ENCODE results near the gene CIAO1.

The CIAO1 gene

DNA sequence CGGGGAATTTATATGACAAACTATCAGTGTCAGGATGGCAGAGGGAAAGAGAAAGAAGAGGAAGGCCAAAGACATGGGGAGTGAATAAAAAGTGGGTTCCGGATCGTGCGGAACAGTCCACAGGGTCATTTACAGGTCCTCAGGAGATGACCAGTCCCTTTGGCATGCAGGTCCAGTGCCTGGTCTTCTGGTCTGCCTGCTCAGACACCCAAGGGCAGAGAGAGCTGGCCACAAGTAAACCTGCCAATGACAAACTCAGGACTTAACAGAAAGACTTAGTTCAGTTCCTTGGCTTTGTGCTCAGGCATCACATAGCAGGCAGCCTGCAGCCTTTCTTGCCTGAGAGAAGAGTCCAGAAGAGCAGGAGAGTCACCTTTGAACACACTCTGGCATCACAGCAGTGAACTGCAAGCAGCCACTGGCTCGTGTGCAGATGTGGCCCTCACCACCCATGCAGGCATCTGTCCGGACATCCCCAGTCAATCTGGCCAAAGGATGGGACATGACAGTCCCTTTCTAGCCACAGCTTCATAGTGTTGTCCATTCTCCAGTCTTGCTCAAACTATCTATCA is 14.2 kb upstream of the CIAO1 start:
- no peaks in the 10 kb centered on the region for H3K9me3 ChIP-seq (ENCODE audit: insufficient read depth, low read depth, low read length)
- H3K79me2 ChIP-seq (ENCODE audit: insufficient read depth, low read length) = no peaks in the 10 kb centered on the region; the same call in 1 of the 2 replicates
- H2AFZ ChIP-seq (ENCODE audit: low read length) = no peak overlapping the region
- no peak overlapping the region for H3K4me2 ChIP-seq (ENCODE audit: low read depth, low read length, poor library complexity, severe bottlenecking)
- H3K4me3 ChIP-seq (ENCODE audit: low read length, poor library complexity, severe bottlenecking) = no peak overlapping the region
- no peaks in the 10 kb centered on the region for H3K27me3 ChIP-seq (ENCODE audit: insufficient read depth, low read length, poor library complexity, severe bottlenecking)
- no peaks in the 10 kb centered on the region for H3K9me2 ChIP-seq (replicated peaks; ENCODE audit: low read depth, low read length)
- TF ChIP-seq EZH2phosphoT487 (IDR thresholded peaks at IDR 0.05; ENCODE audit: borderline replicate concordance) = no peak
- TF ChIP-seq, protein P1, sequence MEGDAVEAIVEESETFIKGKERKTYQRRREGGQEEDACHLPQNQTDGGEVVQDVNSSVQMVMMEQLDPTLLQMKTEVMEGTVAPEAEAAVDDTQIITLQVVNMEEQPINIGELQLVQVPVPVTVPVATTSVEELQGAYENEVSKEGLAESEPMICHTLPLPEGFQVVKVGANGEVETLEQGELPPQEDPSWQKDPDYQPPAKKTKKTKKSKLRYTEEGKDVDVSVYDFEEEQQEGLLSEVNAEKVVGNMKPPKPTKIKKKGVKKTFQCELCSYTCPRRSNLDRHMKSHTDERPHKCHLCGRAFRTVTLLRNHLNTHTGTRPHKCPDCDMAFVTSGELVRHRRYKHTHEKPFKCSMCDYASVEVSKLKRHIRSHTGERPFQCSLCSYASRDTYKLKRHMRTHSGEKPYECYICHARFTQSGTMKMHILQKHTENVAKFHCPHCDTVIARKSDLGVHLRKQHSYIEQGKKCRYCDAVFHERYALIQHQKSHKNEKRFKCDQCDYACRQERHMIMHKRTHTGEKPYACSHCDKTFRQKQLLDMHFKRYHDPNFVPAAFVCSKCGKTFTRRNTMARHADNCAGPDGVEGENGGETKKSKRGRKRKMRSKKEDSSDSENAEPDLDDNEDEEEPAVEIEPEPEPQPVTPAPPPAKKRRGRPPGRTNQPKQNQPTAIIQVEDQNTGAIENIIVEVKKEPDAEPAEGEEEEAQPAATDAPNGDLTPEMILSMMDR (conservative IDR thresholded peaks at IDR 0.05; ENCODE audit: low read length) = no peak
- peaks cover 1% of the 10 kb centered on the region for H4K20me1 ChIP-seq (ENCODE audit: insufficient read depth, low read length, poor library complexity, severe bottlenecking)
- no peak overlapping the region for H3K9ac ChIP-seq (ENCODE audit: low read depth, low read length, poor library complexity, severe bottlenecking)
- no peaks in the 10 kb centered on the region for H3F3A ChIP-seq (ENCODE audit: low read depth)
- H3K4me1 ChIP-seq (ENCODE audit: insufficient read depth, low read length, poor library complexity, severe bottlenecking) = peaks cover 2% of the 10 kb centered on the region
- H3K36me3 ChIP-seq (ENCODE audit: insufficient read depth, low read length) = peaks cover 41% of the 10 kb centered on the region; the same call in 1 of the 2 replicates

DNA sequence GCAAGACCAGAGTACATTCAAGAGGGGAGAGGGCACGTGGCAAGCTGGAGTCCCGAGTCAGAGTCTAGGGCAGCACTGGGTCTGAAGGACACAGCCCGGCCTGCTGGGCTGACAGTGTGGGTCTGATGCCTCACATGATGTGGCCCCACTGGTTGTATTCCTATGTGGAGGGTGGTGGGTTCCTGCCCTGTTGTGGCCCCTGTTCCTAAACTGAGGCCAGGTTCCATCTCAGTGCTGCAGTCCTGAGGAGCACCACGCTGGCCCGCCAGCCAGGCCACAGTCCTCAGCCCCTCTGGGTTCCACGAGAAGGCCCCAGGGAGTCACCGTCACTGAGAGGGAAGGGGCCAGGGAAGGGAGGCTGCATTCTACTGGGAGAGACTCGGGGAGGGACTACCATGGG is 13.5 kb upstream of the CIAO1 start:
- H3K9ac ChIP-seq (ENCODE audit: low read depth, low read length, poor library complexity, severe bottlenecking) = no peak overlapping the region
- no peak overlapping the region for H3K4me3 ChIP-seq (ENCODE audit: low read length, poor library complexity, severe bottlenecking)
- no peak for TF ChIP-seq EZH2phosphoT487 (IDR thresholded peaks at IDR 0.05; ENCODE audit: borderline replicate concordance)
- TF ChIP-seq, protein P1 (conservative IDR thresholded peaks at IDR 0.05; ENCODE audit: low read length) = no peak

DNA sequence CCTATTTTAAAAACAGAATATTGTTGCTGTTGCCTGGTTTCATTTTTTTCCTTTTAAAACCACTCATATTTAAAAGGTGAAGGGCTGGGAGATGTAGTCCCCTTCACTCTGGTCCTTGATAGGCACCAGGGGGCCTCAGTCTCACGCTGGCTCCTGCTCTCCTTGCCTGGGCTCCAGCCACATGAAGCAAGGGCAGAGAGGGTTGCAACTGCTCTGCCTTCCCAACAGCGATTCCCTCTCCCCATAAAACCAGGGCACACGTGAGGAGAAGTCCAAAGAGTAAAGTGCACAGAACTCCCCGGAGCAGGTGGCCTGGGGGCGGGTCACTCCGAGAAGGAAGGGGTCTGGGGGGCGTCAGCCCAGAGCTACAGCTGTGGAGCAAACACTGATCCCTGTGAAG is 13.0 kb upstream of the CIAO1 start:
- Histone ChIP-seq H3K9me2 (replicated peaks; ENCODE audit: low read depth, low read length) (no peaks in the 10 kb centered on the region), H3K4me1 (ENCODE audit: insufficient read depth, low read length, poor library complexity, severe bottlenecking) (peaks cover 9% of the 10 kb centered on the region), H3K9me3 (ENCODE audit: insufficient read depth, low read depth, low read length) (no peaks in the 10 kb centered on the region), H4K20me1 (ENCODE audit: insufficient read depth, low read length, poor library complexity, severe bottlenecking) (peaks cover 3% of the 10 kb centered on the region), H3K4me3 (ENCODE audit: low read length, poor library complexity, severe bottlenecking) (no peak overlapping the region), H3K36me3 (ENCODE audit: insufficient read depth, low read length) (peaks cover 41% of the 10 kb centered on the region; the same call in 1 of the 2 replicates), H3K4me2 (ENCODE audit: low read depth, low read length, poor library complexity, severe bottlenecking) (no peak overlapping the region), H3K79me2 (ENCODE audit: insufficient read depth, low read length) (peaks cover 7% of the 10 kb centered on the region; the same call in 1 of the 2 replicates), H3K9ac (ENCODE audit: low read depth, low read length, poor library complexity, severe bottlenecking) (no peak overlapping the region), H3K27me3 (ENCODE audit: insufficient read depth, low read length, poor library complexity, severe bottlenecking) (no peaks in the 10 kb centered on the region), H3F3A (ENCODE audit: low read depth) (no peaks in the 10 kb centered on the region), H2AFZ (ENCODE audit: low read length) (no peak overlapping the region)
- no peak for TF ChIP-seq EZH2phosphoT487 (IDR thresholded peaks at IDR 0.05; ENCODE audit: borderline replicate concordance)
- TF ChIP-seq, protein P1 (conservative IDR thresholded peaks at IDR 0.05; ENCODE audit: low read length) = no peak

More for the DNA sequence above, 13.5 kb upstream of the CIAO1 start:
- Histone ChIP-seq H3K36me3 (ENCODE audit: insufficient read depth, low read length) (peaks cover 41% of the 10 kb centered on the region; the same call in 1 of the 2 replicates), H3K9me2 (replicated peaks; ENCODE audit: low read depth, low read length) (no peaks in the 10 kb centered on the region), H4K20me1 (ENCODE audit: insufficient read depth, low read length, poor library complexity, severe bottlenecking) (peaks cover 3% of the 10 kb centered on the region), H3K4me2 (ENCODE audit: low read depth, low read length, poor library complexity, severe bottlenecking) (no peak overlapping the region), H3K4me1 (ENCODE audit: insufficient read depth, low read length, poor library complexity, severe bottlenecking) (peaks cover 5% of the 10 kb centered on the region), H3F3A (ENCODE audit: low read depth) (no peaks in the 10 kb centered on the region), H3K79me2 (ENCODE audit: insufficient read depth, low read length) (peaks cover 4% of the 10 kb centered on the region; the same call in 1 of the 2 replicates), H3K27me3 (ENCODE audit: insufficient read depth, low read length, poor library complexity, severe bottlenecking) (no peaks in the 10 kb centered on the region), H3K9me3 (ENCODE audit: insufficient read depth, low read depth, low read length) (no peaks in the 10 kb centered on the region), H2AFZ (ENCODE audit: low read length) (no peak overlapping the region)

Measured in Loucy (cell line).